Glomerular endothelial cell (primary cell): ENCODE measurements around the gene BCL2L1. TPM values are rescaled to one million over a fixed set of nuclear protein-coding genes. Genes with fewer than 3 reads are reported as not detected.

Experiments used
- DNase-seq: peaks from one replicate; pipeline ENCODE4 v3.0.0-alpha.2; 2011; ENCODE audit warnings: low read depth, low spot score; ENCODE audit errors: extremely low read depth
- total RNA-seq: library from RNA; depleted of rRNA; stranded (reverse); fragments of >200 nt; gene quantifications from 2 replicates; pipeline ENCODE4 v1.2.3, GENCODE V29; 2015

BCL2L1 gene
- total RNA-seq, 1 donor from 2014 or later = 143 TPM

- DNase-seq = no peak
Measured at GRCh38 chr20:31617432-31618104, 105.1 kb downstream of the BCL2L1 start.

- DNase-seq = no peak
Measured at GRCh38 chr20:31615416-31615815, 107.3 kb downstream of the BCL2L1 start.

Other genes starting within 250 kb of the BCL2L1 start
- gene DEFB124, start 247.7 kb downstream of the BCL2L1 start, total RNA-seq = not detected in 2 replicates
- gene REM1, start 247.6 kb downstream of the BCL2L1 start, total RNA-seq = not detected in 2 replicates
- 95.5 and 129 TPM in 2 replicates for gene HM13, start 208.4 kb downstream of the BCL2L1 start, total RNA-seq
- 74.3 and 145 TPM in 2 replicates for gene ID1, start 117.6 kb downstream of the BCL2L1 start, total RNA-seq
- gene COX4I2, start 85.0 kb downstream of the BCL2L1 start, total RNA-seq = not detected in 2 replicates
- 16.1 and 31.0 TPM in 2 replicates for gene TPX2, start 16.4 kb upstream of the BCL2L1 start, total RNA-seq
- gene MYLK2, start 96.5 kb upstream of the BCL2L1 start, total RNA-seq = 2.9 and 4.1 TPM in 2 replicates
- 0.82 and 1.6 TPM in 2 replicates for gene FOXS1, start 122.7 kb upstream of the BCL2L1 start, total RNA-seq
- gene DUSP15, start 147.7 kb upstream of the BCL2L1 start, total RNA-seq = 0.48 and 0.64 TPM in 2 replicates
- 0.23 and 0.29 TPM in 2 replicates for gene TTLL9, start 147.8 kb upstream of the BCL2L1 start, total RNA-seq
- gene PDRG1, start 229.2 kb upstream of the BCL2L1 start, total RNA-seq = 13.9 and 15.8 TPM in 2 replicates
- gene XKR7, start 245.3 kb upstream of the BCL2L1 start, total RNA-seq = 0.05 TPM in 1 of 2 replicates, not detected in the other